NCI-H2196 treated with DMSO at 0.1 percent for 48 hours (cell line): ENCODE results near the gene MT1HL1.

Source experiments
- DNase-seq: peaks from one replicate; lab custom pipeline; 2025; ENCODE audit not compliant: unreplicated experiment; lab: John Stamatoyannopoulos, UW

MT1HL1 gene

GRCh38 chr1:237004116-237004515 is at the start of gene MT1HL1:
MT1HL1 (minus strand) TSS chr1:237004441; CDS start chr1:237004372, 69 bp downstream.
- no peak for DNase-seq

- DNase-seq, result no peak
Observed at GRCh38 chr1:237050915-237051314, 46.7 kb upstream of the MT1HL1 start.

GRCh38 chr1:237050185-237050584 is 45.9 kb upstream of the MT1HL1 start:
- DNase-seq, result no peak

- DNase-seq, result no peak
Observed at GRCh38 chr1:237048803-237049202, 44.6 kb upstream of the MT1HL1 start.

DNA sequence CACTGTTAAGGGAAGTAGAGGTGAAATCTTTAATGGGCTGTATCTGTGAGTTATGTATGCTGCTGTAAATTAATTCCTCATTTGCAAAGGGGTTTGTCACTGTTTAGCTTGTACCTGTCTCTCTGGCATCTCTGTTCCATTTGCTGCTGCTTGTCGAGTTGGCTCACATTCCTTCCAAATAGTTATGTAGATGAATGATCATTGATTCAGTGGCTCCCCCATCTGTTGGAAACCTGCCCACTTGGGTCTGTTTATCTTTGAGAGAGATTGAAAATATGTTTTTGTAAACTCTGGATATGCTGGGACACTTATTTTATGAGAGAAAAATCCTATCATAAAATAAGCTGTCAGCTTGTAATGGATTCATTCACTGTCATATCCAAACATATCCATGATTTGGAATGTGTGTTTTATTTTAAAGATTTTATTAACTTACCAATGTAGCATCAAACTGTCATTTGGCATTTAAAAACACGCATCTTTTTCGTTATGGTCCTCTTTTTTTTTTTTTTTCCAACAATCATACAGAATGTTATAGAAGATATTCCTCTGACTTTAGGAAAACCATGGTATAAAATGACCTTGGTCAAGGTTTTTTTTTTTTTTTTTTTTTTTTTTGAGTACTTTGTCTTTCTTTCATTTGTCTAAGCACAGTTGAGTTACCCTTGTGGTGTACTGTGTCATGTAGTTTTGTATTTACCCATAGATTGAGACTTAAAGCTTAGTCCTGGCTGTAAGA is 41.2 kb upstream of the MT1HL1 start:
- no peak for DNase-seq

DNA sequence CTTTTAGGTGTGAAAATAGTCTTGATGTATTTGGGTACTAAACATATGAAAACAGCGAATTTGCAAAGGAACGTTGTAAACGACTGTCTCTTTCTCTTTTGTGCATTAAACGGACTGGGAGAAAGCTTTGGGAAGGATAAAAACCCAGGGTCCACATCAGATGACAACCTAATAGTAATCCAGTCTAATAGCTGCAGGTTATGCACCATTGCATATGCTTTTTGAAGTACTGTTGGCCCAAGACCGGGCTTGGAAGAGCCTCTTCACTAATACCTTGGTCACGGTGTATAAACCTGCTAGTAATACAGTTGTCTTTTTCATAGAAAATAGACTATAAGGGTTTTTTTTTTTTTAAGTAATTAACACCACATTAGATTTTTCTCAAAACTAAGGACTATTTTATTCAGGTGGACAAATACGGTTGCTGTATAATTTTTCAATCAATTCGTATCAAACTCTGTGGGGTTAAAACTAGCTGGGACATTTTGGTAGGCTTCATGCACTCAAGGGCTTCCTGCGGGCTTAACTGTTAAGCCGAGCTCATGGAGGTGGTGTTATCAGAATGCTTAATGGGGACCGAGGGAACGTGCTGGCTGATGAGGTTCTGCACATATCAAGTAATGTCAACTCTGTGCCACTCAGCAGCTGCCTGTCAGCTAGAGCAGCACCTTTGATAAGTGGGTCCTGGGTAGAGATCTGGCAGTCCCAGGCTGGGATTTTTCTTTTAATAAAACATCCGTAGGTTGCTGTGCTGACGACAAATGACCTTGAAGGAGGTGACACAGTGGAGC is 39.8 kb upstream of the MT1HL1 start:
- no peak for DNase-seq

GRCh38 chr1:237042892-237043576 is 38.8 kb upstream of the MT1HL1 start:
- DNase-seq, result no peak

- DNase-seq, result no peak
Observed at GRCh38 chr1:237042526-237042891, 38.3 kb upstream of the MT1HL1 start.

DNA sequence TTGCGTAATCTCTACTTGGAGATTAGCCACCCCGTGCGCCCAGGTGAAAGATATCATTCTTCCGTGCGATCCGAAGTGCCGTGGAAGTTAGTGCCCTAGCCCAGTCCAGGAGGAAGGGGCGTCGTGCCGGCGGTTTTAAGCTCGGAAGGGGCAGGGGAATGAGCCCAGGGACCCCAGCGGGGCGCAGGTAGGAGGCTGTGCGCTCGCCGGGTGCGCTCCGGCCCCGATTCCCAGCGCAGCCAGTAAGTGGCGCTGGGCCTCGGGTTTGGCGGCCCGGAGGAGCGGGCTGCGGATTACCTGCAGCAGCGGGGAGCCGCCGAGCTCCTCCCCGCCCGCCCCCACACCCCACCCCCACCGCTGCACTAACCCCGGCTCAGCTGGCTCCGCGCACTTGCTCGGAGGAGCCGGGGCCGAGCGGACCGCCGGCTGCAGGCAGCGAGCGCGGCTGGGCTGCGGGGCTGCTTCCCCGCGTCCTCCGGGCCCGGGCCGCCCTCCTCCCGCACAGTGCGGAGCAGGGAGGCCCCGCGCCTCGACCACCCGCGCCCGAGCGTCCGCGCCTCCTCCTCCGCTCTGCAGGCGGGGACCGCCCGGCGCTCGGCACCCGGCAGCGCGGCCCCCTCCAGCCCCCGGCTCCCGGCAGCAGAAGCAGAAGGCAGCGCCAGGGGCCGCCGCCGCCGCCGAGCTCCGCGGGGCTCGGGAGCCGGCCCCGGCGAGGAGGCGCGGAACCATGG is 37.7 kb upstream of the MT1HL1 start, which contains the start of gene RYR2:
Gene RYR2, plus strand, starts transcription at position 390 of the 731 bp plus-strand sequence. Its CDS starts 338 bp downstream, at position 728.
- no peak for DNase-seq

GRCh38 chr1:237041461-237041794 is 37.2 kb upstream of the MT1HL1 start:
- DNase-seq, result no peak

- DNase-seq, result no peak
Observed at GRCh38 chr1:237040823-237041222, 36.6 kb upstream of the MT1HL1 start.

DNA sequence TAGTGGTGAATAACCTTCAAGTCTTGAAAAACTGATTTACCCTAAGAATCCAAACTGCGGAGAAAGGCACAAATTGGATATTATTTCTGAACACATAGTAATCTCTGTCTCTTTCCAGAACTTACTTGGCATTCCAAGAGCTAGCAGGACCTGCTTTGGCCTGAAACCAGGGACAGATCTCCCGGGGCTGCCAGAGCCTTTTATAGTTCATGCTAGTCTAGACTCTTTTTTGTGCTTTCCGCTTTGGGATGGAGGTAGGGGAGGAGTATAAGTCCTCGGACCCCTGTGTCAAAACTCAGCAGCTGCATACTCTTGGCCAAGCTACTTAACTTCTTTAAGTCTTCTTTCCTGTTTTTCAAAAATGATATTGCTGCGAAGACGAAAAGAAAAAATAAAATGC is 34.0 kb upstream of the MT1HL1 start:
- DNase-seq, result no peak

- DNase-seq, result no peak
Observed at GRCh38 chr1:237035759-237036158, 31.5 kb upstream of the MT1HL1 start.

DNA sequence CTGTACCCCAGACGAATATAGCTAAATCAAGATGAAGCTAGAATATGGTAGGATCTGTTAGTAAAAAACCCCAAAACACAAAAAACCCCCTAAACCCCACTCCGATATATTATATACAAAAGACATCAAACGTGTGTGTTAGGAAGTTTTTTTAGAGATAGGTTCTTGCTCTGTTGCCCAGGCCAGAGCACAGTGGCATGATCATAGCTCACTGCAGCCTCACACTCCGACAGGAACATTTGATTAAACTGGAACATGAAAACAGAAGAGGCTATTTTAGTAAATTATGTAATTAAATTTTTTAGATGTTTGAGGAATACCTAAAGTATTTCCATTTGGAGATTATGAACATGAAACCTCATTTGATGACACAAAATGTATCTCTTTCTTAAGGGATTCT is 29.6 kb upstream of the MT1HL1 start:
- DNase-seq, result no peak

- no peak for DNase-seq
Observed at GRCh38 chr1:237033061-237033460, 28.8 kb upstream of the MT1HL1 start.

GRCh38 chr1:237032029-237032428 is 27.8 kb upstream of the MT1HL1 start:
- DNase-seq, result no peak

DNA sequence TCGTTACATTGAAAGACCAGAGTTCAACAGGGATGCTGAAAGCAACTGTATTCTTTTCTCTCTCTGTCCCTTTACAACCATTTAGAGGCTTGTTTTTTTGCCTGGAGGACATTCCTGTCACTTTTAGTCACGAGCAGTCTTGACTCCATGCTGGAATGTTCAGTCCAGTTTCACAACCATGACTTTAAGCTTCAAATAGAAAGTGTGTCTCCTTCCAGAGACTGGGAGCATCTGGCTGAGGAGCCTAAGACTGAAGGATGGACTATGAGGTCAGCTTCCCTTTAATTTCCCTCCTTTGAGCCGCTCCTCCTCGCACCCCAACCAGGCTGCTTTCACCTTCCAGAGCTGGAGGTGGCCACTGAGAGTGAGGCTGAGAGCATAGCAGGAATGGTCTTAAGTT is 27.2 kb upstream of the MT1HL1 start:
- no peak for DNase-seq

DNA sequence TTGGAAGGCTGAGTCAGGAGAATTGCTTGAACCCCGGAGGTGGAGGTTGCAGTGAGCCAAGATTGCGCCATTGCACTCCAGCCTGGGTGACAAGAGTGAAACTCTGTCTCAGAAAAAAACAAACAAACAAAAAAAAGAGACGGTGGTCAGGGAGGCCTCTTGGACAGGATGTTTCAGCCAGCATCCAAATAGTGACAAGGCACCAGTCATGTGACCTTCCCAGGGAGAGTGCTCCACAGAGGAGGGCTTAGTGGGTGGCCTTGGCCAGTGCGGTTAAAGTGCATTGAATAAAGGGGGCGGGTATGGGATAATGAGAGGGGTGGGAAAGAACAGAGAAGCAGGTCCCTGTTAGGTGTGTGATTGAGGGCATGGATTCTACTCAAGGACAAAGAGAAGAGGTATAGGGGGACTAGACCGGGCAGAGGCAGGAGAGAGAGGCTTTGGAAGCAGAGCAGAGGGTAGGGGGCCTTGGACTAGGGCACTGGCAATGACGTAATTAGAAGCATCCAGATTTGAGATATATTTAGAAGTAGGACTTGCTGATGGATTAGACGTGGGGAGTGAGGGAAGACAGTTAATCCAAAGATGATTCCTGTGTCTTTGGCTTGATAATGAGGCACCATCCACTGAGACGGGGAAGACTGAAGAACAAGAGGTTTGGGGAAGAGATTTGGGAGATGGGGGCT is 25.8 kb upstream of the MT1HL1 start:
- no peak for DNase-seq

DNA sequence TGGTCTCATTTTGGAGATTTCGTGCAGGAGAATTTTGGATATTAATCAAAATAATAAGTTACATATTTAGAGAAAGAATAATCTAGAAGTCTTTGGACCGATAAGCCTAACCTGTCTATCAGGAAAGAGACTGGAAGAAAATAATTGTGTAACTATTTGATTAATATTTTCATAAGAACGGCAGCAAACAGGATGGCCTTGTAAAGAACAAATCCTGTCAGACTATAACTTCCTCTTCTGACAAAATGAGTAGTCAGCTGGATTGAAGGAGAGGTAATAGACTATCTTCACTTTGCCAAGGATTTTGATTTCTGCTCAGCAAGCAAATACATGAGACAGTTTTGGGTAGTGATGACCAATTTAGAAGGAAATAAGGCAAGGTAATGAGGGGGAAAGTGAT is 25.0 kb upstream of the MT1HL1 start:
- no peak for DNase-seq

DNA sequence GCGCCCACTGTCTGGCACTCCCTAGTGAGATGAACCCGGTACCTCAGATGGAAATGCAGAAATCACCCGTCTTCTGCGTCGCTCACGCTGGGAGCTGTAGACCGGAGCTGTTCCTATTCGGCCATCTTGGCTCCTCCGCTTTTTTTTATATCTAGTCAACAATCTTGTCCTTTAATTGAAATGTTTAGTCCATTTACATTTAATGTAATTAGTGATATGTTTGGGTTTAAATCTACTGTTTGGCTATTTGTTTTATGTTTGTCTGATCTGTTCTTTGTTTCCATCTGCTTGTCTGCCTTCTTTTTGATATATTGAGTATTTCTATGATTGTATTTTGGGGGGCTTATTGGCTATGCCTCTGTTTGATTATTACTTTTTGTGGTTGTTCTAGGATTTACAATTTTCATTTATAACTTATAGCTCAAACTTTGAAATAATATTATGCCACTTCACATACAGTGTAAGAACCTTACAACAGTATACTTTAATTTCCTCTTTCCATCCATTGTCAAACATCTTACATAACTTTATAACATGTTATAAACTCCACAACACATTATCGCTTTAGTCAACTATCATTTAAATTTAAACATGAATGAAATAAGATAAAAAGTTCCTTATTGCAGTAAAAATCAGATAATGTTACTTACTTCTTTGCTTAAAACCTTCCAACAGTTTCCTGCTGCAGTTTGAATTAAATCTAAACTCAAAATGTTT is 21.3 kb upstream of the MT1HL1 start:
- no peak for DNase-seq
